Hepatocyte (in vitro differentiated cells): ENCODE data around the gene UBE2QL1. TPM values are rescaled to one million over a fixed set of nuclear protein-coding genes. Genes with fewer than 3 reads are reported as not detected.

ENCODE experiments used
- DNase-seq: peaks from one replicate; pipeline ENCODE4 v3.0.0-alpha.2; 2016; ENCODE audit warnings: low spot score
- H2AFZ ChIP-seq: fragments of 200-600 bp; sonication (generic); 2 replicates; pipeline ENCODE4 v1.6.0; 2016; ENCODE audit warnings: antibody characterized with exemption, mild to moderate bottlenecking
- H3K27ac ChIP-seq: fragments of 200-600 bp; sonication (generic); 2 replicates; pipeline ENCODE4 v1.5.1; 2016; ENCODE audit warnings: mild to moderate bottlenecking
- H3K27me3 ChIP-seq: fragments of 200-600 bp; sonication (generic); 2 replicates; pipeline ENCODE4 v1.6.1; 2016
- H3K36me3 ChIP-seq: fragments of 200-600 bp; sonication (generic); replicated peaks from 2 replicates; pipeline ENCODE4 v1.5.1; 2016; ENCODE audit warnings: low read depth; ENCODE audit not compliant: insufficient read depth
- H3K4me1 ChIP-seq: fragments of 200-600 bp; sonication (generic); 2 replicates; pipeline ENCODE4 v1.5.1; 2016; ENCODE audit warnings: mild to moderate bottlenecking, moderate library complexity; ENCODE audit not compliant: insufficient read depth
- H3K4me2 ChIP-seq: fragments of 200-600 bp; sonication (generic); 2 replicates; pipeline ENCODE4 v1.6.0; 2016
- H3K4me3 ChIP-seq: fragments of 200-600 bp; sonication (generic); 2 replicates; pipeline ENCODE4 v1.5.1; 2016; ENCODE audit warnings: mild to moderate bottlenecking
- H3K79me2 ChIP-seq: fragments of 200-600 bp; sonication (generic); 2 replicates; pipeline ENCODE4 v1.6.0; 2017; ENCODE audit warnings: mild to moderate bottlenecking
- H3K9me2 ChIP-seq: fragments of 200-600 bp; sonication (generic); replicated peaks from 2 replicates; pipeline ENCODE4 v1.6.0; 2017; ENCODE audit warnings: mild to moderate bottlenecking; ENCODE audit not compliant: insufficient read depth
- H3K9me3 ChIP-seq: fragments of 200-600 bp; sonication (generic); 2 replicates; pipeline ENCODE4 v1.5.1; 2016; ENCODE audit warnings: low read depth, mild to moderate bottlenecking
- H4K20me1 ChIP-seq: fragments of 200-600 bp; sonication (generic); 2 replicates; pipeline ENCODE4 v1.6.0; 2016; ENCODE audit warnings: mild to moderate bottlenecking; ENCODE audit not compliant: insufficient read depth, poor library complexity, severe bottlenecking
- EZH2 ChIP-seq: fragments of 200-600 bp; sonication (generic); IDR thresholded peaks from 2 replicates; pipeline ENCODE4 v1.6.1; 2016; ENCODE audit warnings: antibody characterized with exemption, mild to moderate bottlenecking, borderline replicate concordance
- EZH2phosphoT487 ChIP-seq: fragments of 200-600 bp; sonication (generic); IDR thresholded peaks from one replicate; pipeline ENCODE4 v1.6.1; 2018; ENCODE audit warnings: antibody characterized with exemption, mild to moderate bottlenecking, low read depth, moderate library complexity; ENCODE audit not compliant: unreplicated experiment, severe bottlenecking
- WGBS: methylation state at CpG from one replicate; pipeline ENCODE4 v1.1.6; 2016; ENCODE audit warnings: low lambda C conversion rate; ENCODE audit errors: missing lambda C conversion rate; 5-methylcytosine and 5-hydroxymethylcytosine counted together
- polyA plus RNA-seq: library from polyadenylated mRNA; unstranded; fragments of >200 nt; fragmentation: Nextera tagmentation; extraction: Ambion mirVana; gene quantifications from 2 replicates; pipeline ENCODE4 v1.2.1, GENCODE V29; 2016
- total RNA-seq: library from RNA; depleted of rRNA; stranded (reverse); fragments of >200 nt; gene quantifications from 2 replicates; pipeline ENCODE4 v1.2.3, GENCODE V29; 2014
- TF ChIP-seq, protein P1 (sequence below): fragments of 200-600 bp; sonication (generic); IDR thresholded peaks from 2 replicates; pipeline ENCODE4 v1.5.1; 2016; ENCODE audit warnings: antibody characterized with exemption, mild to moderate bottlenecking; ENCODE audit not compliant: poor library complexity

The UBE2QL1 gene
- total and polyA plus RNA-seq, 2 experiments from 2014 or later: 0.17 TPM; not detected in 1

DNA sequence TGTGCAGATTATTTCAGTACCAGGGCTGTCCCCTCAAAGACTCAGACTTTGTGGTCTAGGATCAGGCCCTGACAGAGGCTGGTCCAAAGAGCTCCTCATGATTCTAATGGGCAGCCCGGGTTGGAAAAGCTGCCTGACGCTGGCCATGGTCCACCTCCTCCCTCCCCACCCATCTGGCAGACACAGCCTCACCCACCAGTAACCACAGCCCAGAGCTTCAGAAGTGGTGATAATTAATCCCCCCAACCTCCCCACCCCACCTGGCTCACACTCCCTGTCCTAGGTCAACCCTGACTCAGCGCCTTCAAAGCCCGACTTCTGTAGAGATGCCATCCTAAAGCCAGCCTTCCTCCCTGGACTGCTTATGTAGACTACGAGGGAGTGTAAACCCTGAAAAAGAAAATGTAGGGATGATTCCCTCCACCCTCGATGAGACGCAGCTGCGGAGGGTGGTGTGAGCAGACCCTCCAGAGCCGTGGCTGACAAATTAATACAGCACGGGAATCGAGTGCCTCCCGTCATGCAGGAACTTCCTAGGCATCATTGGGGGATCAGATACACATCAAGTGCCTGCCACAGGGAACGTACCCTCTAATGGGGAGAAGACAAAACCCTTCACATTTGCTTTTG is 7.0 kb downstream of the UBE2QL1 start:
- H3K9me3 ChIP-seq: no peaks in the 10 kb centered on the region
- TF ChIP-seq, protein P1, sequence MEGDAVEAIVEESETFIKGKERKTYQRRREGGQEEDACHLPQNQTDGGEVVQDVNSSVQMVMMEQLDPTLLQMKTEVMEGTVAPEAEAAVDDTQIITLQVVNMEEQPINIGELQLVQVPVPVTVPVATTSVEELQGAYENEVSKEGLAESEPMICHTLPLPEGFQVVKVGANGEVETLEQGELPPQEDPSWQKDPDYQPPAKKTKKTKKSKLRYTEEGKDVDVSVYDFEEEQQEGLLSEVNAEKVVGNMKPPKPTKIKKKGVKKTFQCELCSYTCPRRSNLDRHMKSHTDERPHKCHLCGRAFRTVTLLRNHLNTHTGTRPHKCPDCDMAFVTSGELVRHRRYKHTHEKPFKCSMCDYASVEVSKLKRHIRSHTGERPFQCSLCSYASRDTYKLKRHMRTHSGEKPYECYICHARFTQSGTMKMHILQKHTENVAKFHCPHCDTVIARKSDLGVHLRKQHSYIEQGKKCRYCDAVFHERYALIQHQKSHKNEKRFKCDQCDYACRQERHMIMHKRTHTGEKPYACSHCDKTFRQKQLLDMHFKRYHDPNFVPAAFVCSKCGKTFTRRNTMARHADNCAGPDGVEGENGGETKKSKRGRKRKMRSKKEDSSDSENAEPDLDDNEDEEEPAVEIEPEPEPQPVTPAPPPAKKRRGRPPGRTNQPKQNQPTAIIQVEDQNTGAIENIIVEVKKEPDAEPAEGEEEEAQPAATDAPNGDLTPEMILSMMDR: no peak
- no peak for TF ChIP-seq EZH2phosphoT487
- TF ChIP-seq EZH2: no peak
- 85% methylated on average over 13 of the region's 13 CpGs for WGBS
- H3K4me3 ChIP-seq: no peak overlapping the region
- H3K27me3 ChIP-seq: peaks cover 44% of the 10 kb centered on the region
- H3K36me3 ChIP-seq: no peaks in the 10 kb centered on the region
- H3K4me2 ChIP-seq: no peak overlapping the region
- no peaks in the 10 kb centered on the region for H4K20me1 ChIP-seq
- no peaks in the 10 kb centered on the region for H3K79me2 ChIP-seq
- no peak for DNase-seq
- H3K9me2 ChIP-seq: no peaks in the 10 kb centered on the region
- H3K27ac ChIP-seq: no peak overlapping the region
- H3K4me1 ChIP-seq: no peaks in the 10 kb centered on the region
- no peak overlapping the region for H2AFZ ChIP-seq

DNA sequence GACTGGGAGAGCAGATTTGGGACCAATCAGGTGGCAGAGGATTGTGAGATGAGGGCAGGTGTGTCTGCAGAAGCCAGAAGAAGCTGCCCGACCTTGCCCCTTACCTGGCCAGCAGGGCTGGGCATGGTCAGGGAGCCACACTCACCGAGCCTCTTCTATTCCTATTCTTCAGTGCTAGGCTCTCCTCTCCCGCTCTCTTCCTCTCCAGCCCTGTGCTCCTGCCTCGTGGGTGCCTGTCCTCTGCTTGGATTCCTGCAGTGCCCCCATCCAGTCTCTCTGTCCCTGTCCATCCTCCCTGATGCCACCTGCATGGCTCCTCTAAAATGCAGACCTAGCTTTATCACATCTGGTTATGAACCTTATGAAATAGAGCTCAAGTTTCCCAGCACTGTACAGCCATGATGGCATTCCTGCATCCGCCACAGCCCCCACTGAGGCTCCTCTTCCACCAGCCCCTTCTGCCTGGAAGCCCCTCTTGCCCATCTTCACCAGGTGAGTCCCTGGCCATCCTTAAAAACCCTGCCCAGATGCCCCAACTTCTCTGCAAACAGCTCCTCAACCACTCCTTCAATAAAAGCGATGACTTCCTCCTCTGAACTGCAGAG is 8.2 kb downstream of the UBE2QL1 start:
- TF ChIP-seq, protein P1: no peak
- TF ChIP-seq EZH2: no peak
- no peak for TF ChIP-seq EZH2phosphoT487
- no peak overlapping the region for H3K4me3 ChIP-seq
- WGBS: 89% methylated on average over 6 of the region's 6 CpGs
- no peaks in the 10 kb centered on the region for H3K36me3 ChIP-seq
- H3K9me2 ChIP-seq: no peaks in the 10 kb centered on the region
- peaks cover 32% of the 10 kb centered on the region for H3K27me3 ChIP-seq
- H3K4me2 ChIP-seq: no peak overlapping the region
- no peaks in the 10 kb centered on the region for H3K79me2 ChIP-seq
- H3K4me1 ChIP-seq: no peaks in the 10 kb centered on the region
- H4K20me1 ChIP-seq: no peaks in the 10 kb centered on the region
- no peaks in the 10 kb centered on the region for H3K9me3 ChIP-seq
- DNase-seq: no peak
- no peak overlapping the region for H3K27ac ChIP-seq
- H2AFZ ChIP-seq: no peak overlapping the region

DNA sequence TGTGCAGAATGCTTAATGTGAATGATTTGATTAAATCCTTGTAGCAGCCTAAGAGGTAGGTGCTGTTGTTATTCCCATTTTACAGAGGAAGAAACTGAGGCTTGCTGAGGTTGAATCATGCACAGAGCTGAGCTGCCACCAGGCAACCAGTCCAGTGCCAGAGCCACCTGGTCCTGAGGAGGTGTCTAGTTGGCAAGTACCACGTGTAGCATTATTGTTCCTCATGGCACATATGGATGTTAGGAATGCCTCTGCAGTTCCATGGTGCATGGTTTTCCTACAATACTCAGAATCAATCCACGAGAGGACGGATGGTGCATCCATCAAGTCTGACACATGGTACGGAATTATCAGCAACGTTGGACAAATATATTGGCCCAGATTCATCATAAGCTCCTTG is 8.9 kb downstream of the UBE2QL1 start:
- no peaks in the 10 kb centered on the region for H3K9me2 ChIP-seq
- H4K20me1 ChIP-seq: no peaks in the 10 kb centered on the region
- H3K27me3 ChIP-seq: peaks cover 25% of the 10 kb centered on the region
- H3K79me2 ChIP-seq: no peaks in the 10 kb centered on the region
- H3K4me3 ChIP-seq: no peak overlapping the region
- no peaks in the 10 kb centered on the region for H3K4me1 ChIP-seq
- no peak overlapping the region for H3K27ac ChIP-seq
- H3K4me2 ChIP-seq: no peak overlapping the region
- TF ChIP-seq EZH2phosphoT487 (no peak), EZH2 (no peak)
- TF ChIP-seq, protein P1: no peak
- WGBS: 83% methylated on average over 5 of the region's 5 CpGs
- no peaks in the 10 kb centered on the region for H3K36me3 ChIP-seq
- H2AFZ ChIP-seq: no peak overlapping the region
- no peaks in the 10 kb centered on the region for H3K9me3 ChIP-seq
- DNase-seq: no peak
